Spleen (tissue), 11 donors: ENCODE results near the gene C6orf136. TPM values are rescaled to one million over a fixed set of nuclear protein-coding genes. Genes with fewer than 3 reads are reported as not detected.

Experiments used
- DNase-seq: peaks from one replicate; pipeline ENCODE4 v3.0.0-alpha.2; 2020
- H3K27ac ChIP-seq, 8 donors: fragments of 200-600 bp; sonication (generic) in 7 of 8; 1 replicate in 4 of 8; 2 replicates in 4 of 8; pipeline versions ENCODE4 v1.5.0 to v1.8.0; 2016 to 2021; ENCODE audit warnings: inconsistent platforms in 4 of 8, mild to moderate bottlenecking in 4 of 8, moderate library complexity in 1 of 8
- H3K27me3 ChIP-seq, 7 donors: fragments of 200-600 bp; sonication (generic) in 6 of 7; replicated peaks in 1 of 7; 1 replicate in 4 of 7; 2 replicates in 3 of 7; pipeline versions ENCODE4 v1.5.0 to v1.8.0; 2016 to 2021; ENCODE audit warnings: inconsistent platforms in 3 of 7, mild to moderate bottlenecking in 1 of 7
- H3K36me3 ChIP-seq, 6 donors: fragments of 200-600 bp; sonication (generic) in 5 of 6; 1 replicate in 4 of 6; 2 replicates in 2 of 6; pipeline versions ENCODE4 v1.5.0 to v1.8.0; 2016 to 2021; ENCODE audit warnings: inconsistent platforms in 2 of 6
- H3K4me1 ChIP-seq, 6 donors: fragments of 200-600 bp; sonication (generic) in 5 of 6; 1 replicate in 3 of 6; 2 replicates in 3 of 6; pipeline versions ENCODE4 v1.5.0 to v1.8.0; 2016 to 2021; ENCODE audit warnings: inconsistent platforms in 3 of 6
- H3K4me3 ChIP-seq, 8 donors: fragments of 200-600 bp; sonication (generic) in 7 of 8; 1 replicate in 4 of 8; 2 replicates in 4 of 8; pipeline versions ENCODE4 v1.5.0 to v1.8.0; 2016 to 2021; ENCODE audit warnings: inconsistent platforms in 4 of 8, mild to moderate bottlenecking in 4 of 8, moderate library complexity in 2 of 8
- H3K9me3 ChIP-seq, 8 donors: fragments of 200-600 bp; sonication (generic) in 7 of 8; 1 replicate in 4 of 8; 2 replicates in 4 of 8; pipeline versions ENCODE4 v1.5.0 to v1.8.0; 2016 to 2021; ENCODE audit warnings: inconsistent platforms in 4 of 8
- CTCF ChIP-seq, 11 experiments: fragments of 200-600 bp in 7 of 11; fragments of 450-650 bp in 4 of 11; sonication (generic) in 4 of 11; IDR thresholded peaks in 8 of 11; conservative IDR thresholded peaks in 3 of 11; 1 replicate in 7 of 11; 2 replicates in 4 of 11; pipeline versions ENCODE4 v1.4.0 to v1.8.0; 2016 to 2021; ENCODE audit warnings: antibody characterized with exemption in 11 of 11, inconsistent platforms in 4 of 11, mild to moderate bottlenecking in 1 of 11
- POLR2A ChIP-seq, 3 donors: fragments of 450-650 bp; IDR thresholded peaks; one replicate each; pipeline ENCODE4 v1.5.1; 2017; ENCODE audit warnings: antibody characterized with exemption in 3 of 3, mild to moderate bottlenecking in 1 of 3
- POLR2AphosphoS5 ChIP-seq, 3 donors: sonication (generic); formaldehyde crosslinking; IDR thresholded peaks; one replicate each; pipeline ENCODE4 v1.5.1; 2017; ENCODE audit warnings: antibody characterized with exemption in 3 of 3
- WGBS, 5 donors: extraction: QIAGEN DNeasy Blood & Tissue Kit in 3 of 5; methylation state at CpG; one replicate each; pipeline versions ENCODE4 v1.1.5 to v1.1.7; 2013 to 2018; 5-methylcytosine and 5-hydroxymethylcytosine counted together
- intact Hi-C: fragments of 100-400 bp; cut with DNase I; formaldehyde crosslinking; loops from one replicate; pipeline ENCODE4 v1.15.0; 2023; ENCODE audit warnings: low total_unique reads
- polyA plus RNA-seq, 3 donors: library from polyadenylated mRNA; stranded (reverse); fragments of 200-250 nt; gene quantifications; one replicate each; pipeline ENCODE4 v1.2.1, GENCODE V29; 2013
- total RNA-seq, 7 donors: library from RNA; depleted of rRNA in 3 of 7; stranded (reverse); fragments of >200 nt in 3 of 7; fragmentation: NEBNext Ultra II Directional in 4 of 7; extraction: Animal tissue kit (Norgen Biotek cat#: 25700) in 4 of 7; gene quantifications; one replicate each; pipeline versions ENCODE4 v1.1.0 to v1.2.1, GENCODE V29; 2016 to 2021
- donor health status: healthy with polysubstance abuse.
- donor health status: DM: no; HTN: no; CAD: no; lungs with moderate emphysema.
- donor health status: DM: no; HTN: no; CAD: no.
- donor health status: Bipolar disorder and iron deficiency.
- donor health status: healthy.
- donor health status: DM: no; HTN: no; CAD: no.
- donor health status: DM: yes; HTN: yes; CAD: no.

C6orf136 gene
- total and polyA plus RNA-seq, 10 donors: 12.1 to 28.0 (median 18.3) TPM

- Histone ChIP-seq H3K9me3 (no peaks in the 10 kb centered on the region), H3K27me3 (no peaks in the 10 kb centered on the region), H3K36me3 (peaks cover 3 to 86% (median 74%) of the 10 kb centered on the region in 6 donors), H3K27ac (peak overlapping the region in 3 of 8 donors; percentile 86 to 93 (median 93)), H3K4me3 (no peak overlapping the region), H3K4me1 (peaks cover 12 to 43% (median 22%) of the 10 kb centered on the region in 6 donors)
- intact Hi-C loops: no loop called here
- no peak for TF ChIP-seq POLR2AphosphoS5 (IDR thresholded peaks at IDR 0.05)
- TF ChIP-seq POLR2A (IDR thresholded peaks at IDR 0.05): no peak
- TF ChIP-seq CTCF (IDR thresholded peaks at IDR 0.05 in 8 of 11, conservative IDR thresholded peaks at IDR 0.05 in 3 of 11): no peak
- 93 to 97% (median 96%) methylated on average over 8 of the region's 8 CpGs for WGBS, 5 donors
- DNase-seq: no peak
Measured at GRCh38 chr6:30625511-30625910, 21.4 kb upstream of the C6orf136 start.

- DNase-seq: peak; percentile 97
- no peaks in the 10 kb centered on the region for H3K27me3 ChIP-seq
- peak within 1 kb of the TSS; percentile 66 to 93 (median 88) for H3K27ac ChIP-seq
- intact Hi-C loops: no loop called here
- TF ChIP-seq POLR2A (IDR thresholded peaks at IDR 0.05) (no peak), CTCF (IDR thresholded peaks at IDR 0.05 in 8 of 11, conservative IDR thresholded peaks at IDR 0.05 in 3 of 11) (peak in 10 of 11 experiments; percentile 19 to 69 (median 58)), POLR2AphosphoS5 (IDR thresholded peaks at IDR 0.05) (peak; percentile 90 to 95 (median 93))
- H3K4me3 ChIP-seq: peak within 1 kb of the TSS; percentile 49 to 74 (median 53)
- H3K36me3 ChIP-seq: peaks cover 3 to 85% (median 64%) of the 10 kb centered on the region in 6 donors
- peaks cover 11 to 32% (median 22%) of the 10 kb centered on the region in 6 donors for H3K4me1 ChIP-seq
- WGBS, 5 donors: 4% methylated on average over 32 to 36 of the region's 36 CpGs
- H3K9me3 ChIP-seq: no peaks in the 10 kb centered on the region
Measured at GRCh38 chr6:30626484-30627366, 20.2 kb upstream of the C6orf136 start, which contains the start of gene ATAT1. Gene ATAT1 (plus strand): TSS chr6:30626874.

DNA sequence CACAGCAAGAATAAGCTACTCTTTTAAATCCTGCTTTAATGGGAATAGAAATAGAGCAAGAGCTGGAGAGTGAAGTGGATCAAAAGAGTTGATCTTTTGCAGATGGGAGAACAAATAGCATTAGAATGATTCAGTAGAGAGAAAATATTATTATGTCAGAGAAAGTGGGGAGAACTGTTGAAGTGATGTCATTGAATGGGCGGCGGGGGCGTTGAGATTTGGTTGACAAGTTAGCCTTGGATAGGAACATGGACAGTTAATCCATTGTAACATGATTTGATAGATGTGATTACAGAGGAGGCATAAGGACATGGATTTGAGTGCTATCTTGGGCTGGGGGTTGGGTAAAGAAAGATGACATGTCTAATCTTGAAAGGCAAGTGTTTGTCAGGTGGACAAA lies 11.1 kb upstream of the C6orf136 start:
- H3K27me3 ChIP-seq: no peaks in the 10 kb centered on the region
- 92 to 97% (median 96%) methylated on average over 3 of the region's 3 CpGs for whole genome bisulfite sequencing, 5 donors

More for the DNA sequence above, 11.1 kb upstream of the C6orf136 start:
- peaks cover 2 to 71% (median 14%) of the 10 kb centered on the region in 6 donors for H3K36me3 ChIP-seq
- no peak for DNase-seq
- no peak overlapping the region for H3K4me3 ChIP-seq
- H3K4me1 ChIP-seq: no peaks in the 10 kb centered on the region
- intact Hi-C loops: no loop called here
- no peak overlapping the region for H3K27ac ChIP-seq
- TF ChIP-seq POLR2A (IDR thresholded peaks at IDR 0.05) (no peak), CTCF (IDR thresholded peaks at IDR 0.05 in 8 of 11, conservative IDR thresholded peaks at IDR 0.05 in 3 of 11) (no peak), POLR2AphosphoS5 (IDR thresholded peaks at IDR 0.05) (no peak)
- no peaks in the 10 kb centered on the region for H3K9me3 ChIP-seq
